Measurements from ENCODE around the gene INTS6L. TPM values are rescaled to one million over a fixed set of nuclear protein-coding genes. Genes with fewer than 3 reads are reported as not detected.

Gene INTS6L
- total RNA-seq, 6 experiments from 2014 or later: 0.37 to 2.0 (median 1.1) TPM

- ATAC-seq (no peak), DNase-seq (no peak)
- Histone ChIP-seq H3K4me1 (no peaks in the 10 kb centered on the region), H3K9me3 (no peaks in the 10 kb centered on the region), H3K27ac (no peak overlapping the region), H3K4me3 (no peak overlapping the region), H3K27me3 (no peaks in the 10 kb centered on the region), H3K36me3 (no peaks in the 10 kb centered on the region)
- TF ChIP-seq POLR2A (IDR thresholded peaks at IDR 0.05) (no peak), CTCF (IDR thresholded peaks at IDR 0.05) (no peak)
- WGBS (ENCODE audit: insufficient coverage, low coverage, low lambda C conversion rate, missing lambda C conversion rate): 20% methylated on average over 1 of the region's 1 CpG
- intact Hi-C loops (cut with DNase I): no loop called here
Observed at GRCh38 chrX:135535077-135535940, 14.8 kb downstream of the INTS6L start.

- Histone ChIP-seq H3K27ac (no peak overlapping the region), H3K36me3 (no peaks in the 10 kb centered on the region), H3K9me3 (no peaks in the 10 kb centered on the region), H3K4me1 (no peaks in the 10 kb centered on the region), H3K4me3 (no peak overlapping the region), H3K27me3 (no peaks in the 10 kb centered on the region)
- intact Hi-C loops (cut with DNase I): no loop called here
- no peak for ATAC-seq
- TF ChIP-seq CTCF (IDR thresholded peaks at IDR 0.05) (no peak), POLR2A (IDR thresholded peaks at IDR 0.05) (no peak)
- DNase-seq: no peak
Observed at GRCh38 chrX:135536877-135537276, 16.4 kb downstream of the INTS6L start.

- DNase-seq (no peak), ATAC-seq (no peak)
- H3K4me3 ChIP-seq: no peak overlapping the region
- 48% methylated on average over 1 of the region's 1 CpG for WGBS (ENCODE audit: insufficient coverage, low coverage, low lambda C conversion rate, missing lambda C conversion rate)
- TF ChIP-seq POLR2A (IDR thresholded peaks at IDR 0.05) (no peak), CTCF (IDR thresholded peaks at IDR 0.05) (no peak)
- intact Hi-C loops (cut with DNase I): no loop called here
- no peaks in the 10 kb centered on the region for H3K9me3 ChIP-seq
- H3K27ac ChIP-seq: no peak overlapping the region
- H3K27me3 ChIP-seq: no peaks in the 10 kb centered on the region
- H3K36me3 ChIP-seq: no peaks in the 10 kb centered on the region
- no peaks in the 10 kb centered on the region for H3K4me1 ChIP-seq
Observed at GRCh38 chrX:135541351-135541750, 20.9 kb downstream of the INTS6L start.

- ATAC-seq (no peak), DNase-seq (no peak)
- TF ChIP-seq POLR2A (IDR thresholded peaks at IDR 0.05) (no peak), CTCF (IDR thresholded peaks at IDR 0.05) (no peak)
- H3K27me3 ChIP-seq: no peaks in the 10 kb centered on the region
- H3K9me3 ChIP-seq: no peaks in the 10 kb centered on the region
- H3K4me1 ChIP-seq: no peaks in the 10 kb centered on the region
- intact Hi-C loops (cut with DNase I): no loop called here
- no peaks in the 10 kb centered on the region for H3K36me3 ChIP-seq
- no peak overlapping the region for H3K27ac ChIP-seq
- H3K4me3 ChIP-seq: no peak overlapping the region
- WGBS (ENCODE audit: insufficient coverage, low coverage, low lambda C conversion rate, missing lambda C conversion rate): 54% methylated on average over 1 of the region's 1 CpG
Observed at GRCh38 chrX:135543172-135543571, 22.7 kb downstream of the INTS6L start.
